HG02798 (cell line): ENCODE data around the gene MACROD2.
"Not testable (repeated sequence)": the region's sequence is repeated elsewhere in the genome, so short reads cannot be mapped to it uniquely, and the experiment has no call there.

ENCODE experiments used
- ATAC-seq: cut with Tn5 transposase; IDR thresholded peaks from one replicate; pipeline ENCODE4 v1.9.1; 2021; ENCODE audit warnings: mild to moderate bottlenecking; ENCODE audit not compliant: unreplicated experiment, poor library complexity

MACROD2 gene

DNA sequence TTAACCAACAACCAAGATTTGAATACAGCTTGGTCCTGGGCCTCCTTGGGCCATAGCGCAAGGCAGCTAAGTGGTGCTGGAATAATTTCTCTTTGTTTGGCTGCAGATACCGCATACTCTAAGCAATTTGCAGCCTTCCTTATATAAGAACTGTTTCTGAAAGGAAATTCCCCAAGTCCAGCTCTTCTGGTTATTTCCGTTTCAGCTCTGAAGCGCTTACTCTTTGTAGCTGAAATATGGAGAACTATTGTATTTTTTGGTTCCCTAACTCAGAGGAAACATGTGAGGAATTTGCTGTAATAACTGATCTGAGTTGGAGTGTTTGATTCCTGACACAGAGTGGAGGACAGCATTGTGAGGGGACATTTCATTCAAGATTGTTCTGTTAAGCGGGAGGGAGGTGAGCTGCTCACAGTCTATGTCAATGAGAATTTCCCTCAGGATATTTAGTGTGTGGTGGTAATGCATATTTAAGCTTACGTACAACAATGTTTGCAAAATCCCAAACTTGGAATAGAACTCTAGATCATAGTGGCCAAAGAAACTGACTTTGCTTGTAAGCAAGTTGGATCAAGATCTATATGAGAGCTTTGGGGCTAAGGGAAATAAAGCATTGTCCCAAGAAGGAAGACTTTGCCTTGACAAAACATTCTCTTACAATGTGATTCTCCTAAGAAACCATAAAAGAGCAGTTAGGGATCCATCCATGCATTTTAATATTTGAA lies 918.7 kb downstream of the MACROD2 start:
- no peak for ATAC-seq

DNA sequence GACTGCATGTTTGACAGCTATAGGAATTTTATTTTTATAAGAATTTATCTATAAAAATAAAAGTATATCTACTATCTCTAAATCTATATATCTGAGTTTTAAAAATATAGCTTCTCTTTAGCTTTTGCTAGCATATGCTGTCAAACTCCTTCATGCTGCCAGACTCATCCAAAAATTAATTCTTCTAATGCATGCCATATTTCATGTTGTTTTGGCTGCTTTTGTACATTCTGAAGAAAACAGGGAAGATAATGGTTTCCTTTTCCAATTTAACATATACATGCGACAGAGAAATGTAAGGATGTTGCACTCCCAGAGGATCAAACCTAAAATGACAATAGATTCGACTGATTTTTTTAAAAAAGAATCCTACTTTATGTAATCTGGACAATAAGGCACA lies 919.3 kb downstream of the MACROD2 start:
- ATAC-seq: no peak

DNA sequence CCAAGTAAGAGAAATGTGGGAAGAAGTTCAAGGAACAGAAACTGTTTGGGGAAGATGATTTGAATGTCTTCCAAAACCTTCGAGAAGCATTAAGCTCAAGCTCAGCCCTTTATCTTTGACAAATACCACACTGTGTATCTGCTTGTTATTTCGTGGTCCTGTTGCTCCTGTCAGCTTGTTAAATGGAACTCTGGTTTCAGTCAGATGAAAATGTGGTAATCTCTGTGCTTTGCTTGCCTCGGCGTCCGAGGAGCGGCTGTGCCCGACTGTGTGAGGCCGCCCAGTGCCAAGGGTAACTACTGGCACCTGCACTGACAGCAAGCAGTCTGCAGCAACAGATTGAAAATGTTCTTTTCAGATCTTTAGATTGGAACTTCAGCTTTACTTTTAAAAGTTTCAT lies 920.0 kb downstream of the MACROD2 start:
- no peak for ATAC-seq

DNA sequence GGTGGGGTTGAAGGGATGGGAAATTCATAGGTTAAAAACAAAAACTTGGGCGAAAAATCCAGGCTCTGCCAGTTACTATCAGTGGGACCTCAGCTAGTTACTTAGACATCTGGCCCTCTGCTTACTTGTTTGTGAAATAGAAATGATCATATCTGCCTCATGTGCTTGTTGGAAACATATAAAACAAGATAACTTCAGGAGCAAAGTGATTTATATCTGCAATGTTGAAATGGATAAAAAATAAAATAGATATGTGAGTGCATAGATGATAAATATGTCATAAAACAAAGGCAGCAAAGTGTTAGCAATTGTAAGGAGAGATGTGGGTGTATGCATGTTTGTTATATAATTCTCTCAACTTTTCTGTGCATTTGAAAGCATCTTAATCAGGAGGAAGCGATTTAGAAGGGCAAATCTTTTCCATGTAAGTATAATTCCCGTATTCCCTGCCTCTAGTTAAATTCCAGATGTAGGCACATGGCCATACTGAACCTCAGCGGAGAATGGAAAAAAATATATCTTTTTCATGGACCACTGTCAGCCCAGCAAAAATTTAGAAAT lies 921.1 kb downstream of the MACROD2 start:
- no peak for ATAC-seq

DNA sequence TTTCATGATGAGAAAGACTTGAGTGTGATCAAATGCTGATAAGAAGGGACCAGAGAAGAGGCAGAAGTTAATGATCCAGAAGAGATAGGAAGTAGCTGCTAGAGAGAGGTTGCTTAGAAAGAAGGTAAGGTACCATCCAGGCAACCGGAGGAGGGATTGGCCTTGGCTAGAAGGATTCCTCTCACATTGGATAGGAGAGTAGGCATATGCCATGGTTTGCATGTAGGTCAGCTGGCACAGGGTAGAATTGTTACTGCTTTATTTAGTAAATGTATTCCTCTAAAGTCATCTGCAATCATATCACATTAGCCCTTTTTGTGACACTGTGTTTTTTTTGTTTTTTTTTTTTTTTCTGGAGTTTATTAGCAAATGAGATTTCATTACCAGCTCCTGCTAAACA lies 923.0 kb downstream of the MACROD2 start:
- ATAC-seq: no peak

DNA sequence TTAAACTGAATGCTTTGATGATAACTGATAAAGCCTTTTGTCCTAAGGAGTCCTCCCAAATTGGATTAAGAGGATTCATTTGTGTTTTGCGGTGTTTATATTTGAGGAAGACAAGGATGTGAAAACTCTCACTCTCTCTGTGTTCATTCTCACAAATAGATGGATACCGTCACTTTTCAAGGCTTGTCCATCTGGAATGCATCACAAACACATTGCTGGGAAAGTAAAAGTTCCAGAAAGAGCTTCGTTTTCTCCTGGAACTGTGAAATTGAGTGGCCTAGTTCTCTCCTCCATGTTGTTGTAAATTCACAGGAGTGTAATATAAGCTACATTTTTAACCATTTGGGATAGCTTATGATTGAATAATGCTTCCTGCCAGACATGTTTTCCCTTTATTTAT lies 923.7 kb downstream of the MACROD2 start:
- no peak for ATAC-seq

DNA sequence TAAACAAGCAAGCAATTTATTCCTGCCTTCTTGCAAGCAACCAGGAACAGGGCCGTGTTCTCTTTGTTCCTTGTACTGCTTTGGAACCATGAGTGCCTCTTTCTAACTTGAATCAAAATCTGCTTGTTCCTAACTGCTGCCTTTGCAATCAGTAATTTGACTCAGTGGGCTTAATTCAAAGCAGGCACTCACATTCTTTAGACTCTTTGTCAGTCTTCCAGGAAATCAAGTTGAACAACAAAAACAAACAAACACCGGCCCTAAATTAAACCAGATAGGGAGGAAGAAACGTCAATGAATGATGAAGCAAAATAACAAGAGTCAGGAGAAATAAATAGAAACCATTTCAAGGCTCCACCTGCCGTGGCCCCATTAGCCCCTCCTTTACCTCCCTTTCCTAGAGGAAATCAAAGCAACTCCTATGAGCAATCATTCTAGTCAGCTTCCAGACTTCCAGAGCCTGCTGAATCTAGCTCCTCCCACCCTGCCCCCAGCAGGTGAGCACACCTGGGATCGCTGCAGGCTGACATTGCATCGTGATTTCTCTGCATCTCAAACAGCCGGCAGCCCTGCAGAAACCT lies 924.3 kb downstream of the MACROD2 start:
- ATAC-seq: no peak

DNA sequence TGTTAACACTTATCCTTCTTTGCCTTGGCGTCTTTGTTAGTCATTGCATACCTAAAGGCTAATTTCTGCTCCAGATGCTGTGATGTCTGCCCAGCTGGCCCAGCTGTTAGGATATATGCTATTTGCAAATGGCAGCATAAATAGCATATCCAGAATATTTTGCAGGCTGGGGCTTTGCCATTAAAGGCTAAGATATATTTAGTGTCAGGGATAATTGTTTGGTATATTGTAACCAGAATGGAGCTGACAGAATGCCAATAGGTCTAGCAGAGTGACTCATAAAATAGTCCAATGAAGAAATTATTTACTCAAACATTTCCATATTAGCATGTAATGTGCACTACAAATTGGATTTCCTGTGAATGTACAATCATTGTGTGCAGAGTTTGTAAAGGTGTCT lies 926.2 kb downstream of the MACROD2 start:
- ATAC-seq: no peak

DNA sequence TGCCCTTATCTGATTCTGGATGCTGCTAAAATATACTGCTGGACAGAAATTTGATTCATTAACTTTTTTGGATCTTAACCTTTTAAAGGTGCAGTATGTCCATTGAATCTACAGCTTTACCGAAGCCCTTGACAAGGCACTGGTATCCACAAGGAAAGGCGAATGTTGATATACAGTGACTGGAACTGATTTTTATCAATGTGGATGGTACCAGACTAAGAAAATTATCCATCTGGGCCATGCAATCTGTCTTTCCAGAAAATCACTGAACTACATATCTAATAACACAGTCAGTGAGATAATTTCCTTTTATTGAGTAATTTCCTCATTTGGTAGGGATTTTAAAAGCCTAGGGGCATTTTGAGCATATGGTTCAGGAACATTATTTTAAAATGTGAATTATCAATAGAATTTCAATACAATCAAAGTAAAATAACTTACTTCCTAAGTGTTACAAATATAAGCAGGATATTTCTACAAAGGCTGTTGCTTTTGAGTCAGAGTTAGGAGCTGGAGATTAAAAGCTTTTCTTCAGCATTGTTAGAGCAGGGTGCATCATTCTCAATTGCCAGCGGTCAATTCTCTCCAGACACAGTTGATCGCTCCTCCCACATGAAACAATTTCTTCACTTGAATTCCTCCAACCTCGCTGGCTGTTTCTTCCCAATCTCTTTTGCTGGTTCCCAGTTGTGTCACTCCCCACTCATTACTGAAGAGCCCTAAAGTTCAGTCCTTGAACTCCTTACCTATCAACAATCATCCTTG lies 927.4 kb downstream of the MACROD2 start:
- no peak for ATAC-seq

DNA sequence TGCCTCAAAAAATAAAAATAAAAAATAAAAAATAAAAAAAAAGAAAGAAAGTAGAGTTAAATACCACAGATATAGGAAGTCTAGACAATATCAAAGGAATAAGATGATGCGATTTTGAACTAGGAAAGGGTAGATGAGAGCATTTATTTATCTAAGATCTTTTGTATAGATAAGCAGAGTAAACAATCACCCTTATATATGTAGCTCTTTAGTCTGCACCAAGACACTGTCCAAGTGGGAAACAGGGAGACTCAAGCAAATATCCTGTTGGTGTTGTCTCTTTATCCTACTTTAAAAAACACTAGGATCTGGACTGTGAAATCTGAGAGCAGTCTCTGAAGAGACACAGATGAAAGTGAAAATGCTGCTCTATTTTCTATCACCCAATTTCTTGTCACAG lies 929.1 kb downstream of the MACROD2 start:
- no peak for ATAC-seq

DNA sequence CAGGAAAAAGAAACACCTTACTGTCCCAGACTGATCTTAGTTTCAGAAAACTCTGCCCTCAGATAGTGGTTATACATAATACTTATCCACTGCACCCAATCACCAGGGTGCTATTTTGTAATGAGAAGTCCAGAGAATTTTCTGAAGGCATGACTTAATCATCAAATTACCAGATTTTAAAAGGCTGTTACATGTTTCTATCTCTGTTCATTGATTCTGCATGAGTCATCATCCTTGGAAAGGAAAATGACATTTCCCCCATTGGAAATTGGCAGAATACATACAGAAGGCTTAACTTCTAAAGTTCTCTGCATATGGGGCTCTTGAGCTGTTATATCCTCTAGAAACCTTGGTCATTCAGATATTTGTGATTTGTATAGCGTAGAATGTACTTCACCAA lies 930.0 kb downstream of the MACROD2 start:
- no peak for ATAC-seq

DNA sequence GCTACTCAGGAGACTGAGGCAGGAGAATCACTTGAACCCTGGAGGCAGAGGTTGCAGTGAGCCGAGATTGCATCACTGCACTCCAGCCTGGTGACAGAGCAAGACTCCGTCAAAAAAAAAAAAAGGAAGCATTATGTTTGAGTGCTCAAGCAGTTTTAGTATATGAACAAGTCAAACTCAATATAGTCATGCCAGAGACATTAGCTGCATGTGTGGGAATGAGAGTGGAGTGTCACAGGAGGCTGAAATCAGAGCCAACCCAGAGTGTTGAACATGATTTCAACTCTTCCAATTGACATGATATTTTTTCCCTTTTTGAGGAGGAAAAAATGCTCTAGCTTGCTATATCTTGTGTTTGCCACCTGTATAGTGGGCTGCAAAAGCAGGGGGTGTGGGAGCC lies 931.1 kb downstream of the MACROD2 start:
- ATAC-seq: not testable (repeated sequence)

DNA sequence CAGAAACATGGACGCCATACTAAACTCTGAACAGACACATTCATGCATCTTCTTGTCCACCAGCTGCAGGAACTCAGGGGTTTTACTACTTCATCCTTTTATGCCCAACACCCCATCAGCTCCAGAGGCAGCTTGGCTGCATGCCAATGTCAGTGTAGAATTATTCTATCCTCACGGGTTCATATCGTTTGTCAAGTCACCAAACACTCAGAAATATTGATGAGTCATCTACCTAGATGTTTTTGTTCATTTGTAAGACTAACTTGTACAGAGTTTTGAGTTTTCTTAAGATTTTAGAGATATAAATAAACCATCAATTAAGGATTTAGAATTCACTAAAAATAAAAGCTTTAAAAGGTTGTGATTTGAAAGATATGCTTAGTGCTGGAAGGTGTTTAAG lies 932.8 kb downstream of the MACROD2 start:
- ATAC-seq: no peak

DNA sequence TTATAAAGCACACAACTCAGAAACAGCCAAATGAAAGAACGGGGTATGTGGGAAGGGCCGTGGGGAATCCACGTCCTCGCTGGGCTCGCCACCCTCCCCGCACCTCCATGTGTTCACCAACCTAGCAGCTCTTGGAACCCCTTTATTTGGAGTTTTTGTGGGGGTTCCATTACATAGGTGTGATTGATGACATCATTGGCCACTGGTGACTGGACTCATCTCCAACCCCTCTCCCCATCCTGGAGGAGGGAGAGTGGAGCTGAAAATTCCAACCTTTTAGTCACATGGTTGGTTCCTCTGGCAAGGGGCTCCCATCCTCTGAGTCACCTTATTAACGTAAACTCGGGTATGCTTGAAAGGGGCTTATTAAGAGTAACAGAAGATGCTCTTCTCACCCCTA lies 934.1 kb downstream of the MACROD2 start:
- no peak for ATAC-seq

DNA sequence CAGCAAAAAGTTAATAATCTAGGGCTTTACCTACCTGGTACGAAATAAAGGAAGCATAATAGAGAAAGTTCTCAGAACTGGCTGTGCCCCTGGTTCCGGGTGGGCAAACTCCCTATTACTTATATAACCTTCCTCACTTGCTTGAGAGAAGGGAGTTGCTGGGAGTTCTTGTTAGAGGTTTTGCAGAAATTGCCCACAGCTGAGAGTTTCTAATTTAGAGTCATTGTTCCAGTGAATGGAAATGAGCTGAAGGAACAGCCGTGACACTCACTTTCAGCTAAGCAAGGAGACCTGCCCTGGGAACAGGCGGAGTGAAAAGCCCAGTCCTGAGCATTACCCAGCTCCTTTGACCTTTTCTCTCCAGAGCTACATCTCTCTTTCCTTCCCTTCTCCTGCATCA lies 936.7 kb downstream of the MACROD2 start:
- ATAC-seq: no peak

DNA sequence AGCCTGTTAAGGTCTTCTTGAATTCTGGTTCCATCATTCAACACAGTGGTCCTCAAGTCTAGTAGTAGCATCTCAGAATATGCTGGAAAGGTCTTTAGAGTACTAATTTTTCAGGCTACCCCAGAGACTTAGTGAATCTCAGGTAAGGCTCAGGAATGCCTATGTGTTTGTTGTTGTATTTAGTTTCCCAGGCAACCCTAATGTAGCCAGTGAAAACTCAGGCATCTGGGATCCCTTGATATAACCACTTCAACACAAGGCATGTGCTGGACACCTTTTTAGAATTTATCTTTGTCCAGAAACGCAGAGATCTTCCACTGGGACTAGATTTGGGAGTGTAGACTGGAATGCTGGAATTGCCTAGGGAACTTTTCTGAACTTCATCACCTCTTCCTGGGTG lies 940.0 kb downstream of the MACROD2 start:
- no peak for ATAC-seq

DNA sequence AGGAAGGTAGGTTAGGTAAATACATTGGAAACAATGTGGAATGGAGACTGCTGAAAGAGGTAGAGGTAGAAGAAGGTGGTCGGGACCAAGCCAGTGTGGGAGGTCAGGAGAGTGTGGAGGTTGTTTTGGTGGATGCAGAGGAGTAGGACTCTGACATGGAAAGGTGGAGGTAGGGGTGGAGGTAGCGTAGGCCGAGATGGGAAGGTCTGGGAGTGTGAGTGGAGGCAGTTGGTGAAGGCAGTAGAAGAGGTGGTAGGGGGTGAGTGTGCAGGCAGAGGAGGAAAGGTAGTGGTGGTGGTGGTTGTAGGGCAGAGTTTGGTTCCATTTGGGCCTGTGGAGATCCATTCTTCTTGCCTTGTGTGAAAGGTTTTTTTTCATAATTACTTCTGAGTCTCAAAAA lies 941.7 kb downstream of the MACROD2 start:
- no peak for ATAC-seq

DNA sequence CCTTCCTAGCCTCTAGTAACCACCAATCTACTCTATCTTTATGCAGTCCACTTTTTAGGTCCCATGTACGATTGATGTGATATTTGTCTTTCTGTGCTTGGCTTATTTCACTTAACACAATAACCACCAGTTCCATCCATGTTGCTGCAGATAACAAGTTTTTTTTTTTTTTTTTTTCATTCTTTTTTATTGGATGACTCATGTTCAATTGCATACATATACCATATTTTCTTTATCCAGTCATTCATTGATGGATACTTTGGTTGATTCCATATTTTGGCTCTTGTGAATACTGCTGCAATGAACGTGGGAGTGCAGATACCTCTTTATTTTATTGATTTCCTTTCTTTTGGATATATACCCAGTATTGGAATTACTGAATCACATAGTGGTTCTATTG lies 942.5 kb downstream of the MACROD2 start:
- ATAC-seq: no peak

DNA sequence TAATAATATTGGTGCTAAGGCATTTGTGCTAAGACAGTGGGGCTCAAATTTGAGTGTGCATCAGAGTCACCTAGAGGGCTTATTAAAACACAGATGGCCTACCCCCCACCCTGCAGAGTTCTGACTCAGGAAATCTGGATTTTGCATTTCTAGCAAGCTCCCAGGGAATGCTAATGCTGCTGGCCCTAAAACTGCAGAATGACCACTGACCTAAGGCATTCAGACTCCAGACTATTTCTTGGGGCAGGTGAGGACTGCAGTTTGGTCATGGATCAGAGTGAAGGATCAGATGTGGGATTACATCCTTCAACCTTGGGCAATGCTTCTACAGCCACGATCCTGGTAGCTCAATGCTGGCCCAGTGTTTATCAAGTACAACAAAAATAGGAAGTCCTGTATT lies 952.2 kb downstream of the MACROD2 start:
- no peak for ATAC-seq

DNA sequence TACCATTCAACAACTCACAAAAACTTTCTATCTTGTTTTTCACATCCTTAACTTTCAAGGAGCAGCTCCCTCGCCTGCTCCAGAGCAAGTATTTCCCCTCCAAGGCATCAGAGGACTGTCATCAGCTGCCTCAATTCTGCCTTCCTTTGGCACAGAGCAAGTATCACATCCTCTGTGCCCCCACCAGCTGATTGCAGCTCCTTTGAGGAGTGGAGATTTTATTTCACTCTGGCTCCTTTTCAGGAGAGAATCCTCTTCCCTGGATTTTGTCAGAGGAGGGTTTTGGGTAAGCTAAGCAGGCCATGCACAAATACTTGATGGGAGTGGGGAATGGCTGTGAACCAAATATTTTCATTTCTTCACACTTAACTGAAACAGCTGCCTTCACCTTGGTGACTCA lies 952.6 kb downstream of the MACROD2 start:
- no peak for ATAC-seq

DNA sequence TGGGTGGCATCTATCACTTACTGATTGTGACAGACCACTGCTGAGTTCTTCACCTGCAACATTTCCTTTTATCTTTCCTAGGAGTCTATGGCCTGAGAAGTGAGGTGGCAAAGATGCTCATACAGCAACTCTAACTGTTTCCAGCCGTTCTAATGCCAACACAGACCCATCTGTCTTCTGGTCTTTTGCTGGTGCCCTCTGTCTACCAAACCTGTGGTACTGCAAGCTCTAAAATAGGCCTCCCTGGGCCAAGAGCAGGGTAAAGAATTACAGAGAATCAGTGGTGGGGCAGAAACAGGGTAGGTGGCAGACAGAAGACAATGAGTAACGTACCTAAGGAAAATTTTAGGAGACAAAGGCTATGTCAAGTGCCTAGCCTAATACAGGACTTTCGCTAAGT lies 953.1 kb downstream of the MACROD2 start:
- ATAC-seq: no peak
